ENCODE data around the gene MSH5.

Gene MSH5

GRCh38 chr6:31712296-31712695, 27.5 kb upstream of the MSH5 start:
- no peak overlapping the region for H3K4me3 ChIP-seq (ENCODE audit: low read depth, low read length)
- peak; percentile 10; the same call in 1 of the 2 replicates for TF ChIP-seq CTCF (IDR thresholded peaks at IDR 0.05; ENCODE audit: borderline replicate concordance, insufficient read depth, low read depth, low read length)

GRCh38 chr6:31713465-31713864, 26.3 kb upstream of the MSH5 start:
- H3K4me3 ChIP-seq (ENCODE audit: low read depth, low read length): no peak overlapping the region
- no peak for TF ChIP-seq CTCF (IDR thresholded peaks at IDR 0.05; ENCODE audit: borderline replicate concordance, insufficient read depth, low read depth, low read length)

- no peak overlapping the region for H3K4me3 ChIP-seq (ENCODE audit: low read depth, low read length)
- no peak for TF ChIP-seq CTCF (IDR thresholded peaks at IDR 0.05; ENCODE audit: borderline replicate concordance, insufficient read depth, low read depth, low read length)
These were observed 25.7 kb upstream of the MSH5 start for GRCh38 chr6:31713991-31714684.

GRCh38 chr6:31715022-31715958, 24.5 kb upstream of the MSH5 start, which contains the start of gene LY6G6D:
LY6G6D (plus strand) TSS chr6:31715348; CDS start chr6:31715356, 8 bp downstream.
- TF ChIP-seq CTCF (IDR thresholded peaks at IDR 0.05; ENCODE audit: borderline replicate concordance, insufficient read depth, low read depth, low read length): no peak
- H3K4me3 ChIP-seq (ENCODE audit: low read depth, low read length): no peak within 1 kb of the TSS

GRCh38 chr6:31717499-31718222, 22.1 kb upstream of the MSH5 start:
- H3K4me3 ChIP-seq (ENCODE audit: low read depth, low read length): no peak overlapping the region
- TF ChIP-seq CTCF (IDR thresholded peaks at IDR 0.05; ENCODE audit: borderline replicate concordance, insufficient read depth, low read depth, low read length): 0 out of 2 replicates have a peak, but pooled peaks have one; percentile 4

DNA sequence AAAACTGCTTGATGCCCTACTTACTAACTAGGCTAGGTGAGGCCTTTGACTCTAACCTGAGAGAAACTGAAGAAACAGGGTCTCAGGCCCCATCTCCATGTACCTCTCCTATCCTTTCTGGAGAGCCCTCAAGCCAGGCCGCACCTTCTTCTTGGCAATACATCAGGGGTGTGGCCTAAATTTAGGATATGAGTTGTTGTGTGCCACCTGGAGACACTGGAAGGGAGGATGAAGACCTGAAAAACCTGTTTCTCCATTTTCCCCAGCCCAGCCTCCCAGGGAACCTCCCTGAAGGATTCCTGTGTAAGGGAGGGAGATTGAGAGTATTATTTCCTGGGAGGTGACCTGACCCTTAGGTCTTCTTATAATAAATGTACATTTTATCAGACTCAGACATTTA, 21.5 kb upstream of the MSH5 start:
- no peak overlapping the region for H3K4me3 ChIP-seq (ENCODE audit: low read depth, low read length)
- TF ChIP-seq CTCF (IDR thresholded peaks at IDR 0.05; ENCODE audit: borderline replicate concordance, insufficient read depth, low read depth, low read length): no peak
